SK-N-SH (cell line): ENCODE data around the gene TNNT3. TPM values are rescaled to one million over a fixed set of nuclear protein-coding genes. Genes with fewer than 3 reads are reported as not detected.

ENCODE experiments used
- CTCF ChIA-PET: fragments of 300-600, 350-600 bp; formaldehyde crosslinking; extraction: SDS; loops from one replicate; lab custom pipeline; 2021; lab: Yijun Ruan, JAX
- POLR2A ChIA-PET: fragments of 350-600 bp; sonication (Branson Sonifier 250); formaldehyde crosslinking; extraction: SDS; loops from one replicate; lab custom pipeline; 2020; ENCODE audit warnings: antibody characterized with exemption, inconsistent platforms; lab: Yijun Ruan, JAX
- DNase-seq: peaks from one replicate; pipeline ENCODE4 v3.0.0; 2012
- H2AFZ ChIP-seq: fragments of 200-600 bp; sonication (generic); 2 replicates; pipeline ENCODE4 v1.8.1; 2016; ENCODE audit warnings: antibody characterized with exemption, mild to moderate bottlenecking, low read depth
- H3F3A ChIP-seq: fragments of 200-600 bp; sonication (generic); replicated peaks from 2 replicates; pipeline ENCODE3; 2016; ENCODE audit warnings: antibody characterized with exemption, mild to moderate bottlenecking; ENCODE audit not compliant: insufficient read depth
- H3K27ac ChIP-seq, 2 experiments: fragments of 200-500 bp in 1 of 2; fragments of 200-600 bp in 1 of 2; sonication (Bioruptor generic) in 1 of 2; sonication (generic), shearing (Covaris generic) in 1 of 2; 2 replicates each; pipeline versions ENCODE4 v1.5.1 to v1.6.1; 2014 to 2016; ENCODE audit warnings: low read depth in 2 of 2, inconsistent platforms in 1 of 2, low read length in 1 of 2, mild to moderate bottlenecking in 1 of 2, mixed read lengths in 1 of 2
- H3K27me3 ChIP-seq: fragments of 200-600 bp; sonication (generic), shearing (Covaris generic); 2 replicates; pipeline ENCODE4 v1.6.1; 2016; ENCODE audit warnings: mixed run types; ENCODE audit not compliant: insufficient read depth
- H3K36me3 ChIP-seq, 2 experiments: fragments of 200-500 bp in 1 of 2; fragments of 200-600 bp in 1 of 2; sonication (Bioruptor generic) in 1 of 2; sonication (generic) in 1 of 2; replicated peaks in 1 of 2; 2 replicates each; pipeline versions ENCODE3 to v1.5.1; 2014 to 2016; ENCODE audit warnings: low read length in 1 of 2, mild to moderate bottlenecking in 1 of 2; ENCODE audit not compliant: insufficient read depth in 2 of 2, control insufficient read depth in 1 of 2
- H3K4me1 ChIP-seq, 2 experiments: fragments of 200-500 bp in 1 of 2; fragments of 200-600 bp in 1 of 2; sonication (Bioruptor generic) in 1 of 2; sonication (generic), shearing (Covaris generic) in 1 of 2; 2 replicates each; pipeline versions ENCODE4 v1.5.1 to v1.6.1; 2014 to 2016; ENCODE audit warnings: low read depth in 1 of 2, low read length in 1 of 2, mixed run types in 1 of 2; ENCODE audit not compliant: insufficient read depth in 2 of 2, control insufficient read depth in 1 of 2
- H3K4me2 ChIP-seq: fragments of 200-600 bp; sonication (generic), shearing (Covaris generic); 2 replicates; pipeline ENCODE4 v1.6.1; 2017; ENCODE audit warnings: mixed run types
- H3K4me3 ChIP-seq, 2 experiments: fragments of 200-500 bp in 1 of 2; fragments of 200-600 bp in 1 of 2; sonication (Bioruptor generic) in 1 of 2; sonication (generic), shearing (Covaris generic) in 1 of 2; 2 replicates each; pipeline versions ENCODE4 v1.5.1 to v1.8.1; 2014 to 2016; ENCODE audit warnings: low read depth in 2 of 2, inconsistent platforms in 1 of 2, low read length in 1 of 2, mild to moderate bottlenecking in 1 of 2, mixed read lengths in 1 of 2, moderate library complexity in 1 of 2
- H3K79me2 ChIP-seq: fragments of 200-600 bp; sonication (generic); 2 replicates; pipeline ENCODE4 v1.8.1; 2017; ENCODE audit warnings: mild to moderate bottlenecking; ENCODE audit not compliant: insufficient read depth
- H3K9ac ChIP-seq: fragments of 200-600 bp; sonication (generic); 2 replicates; pipeline ENCODE4 v1.6.1; 2017; ENCODE audit warnings: mixed run types
- H3K9me2 ChIP-seq: fragments of 200-600 bp; sonication (generic); 2 replicates; pipeline ENCODE4 v1.6.1; 2017; ENCODE audit warnings: mixed run types
- H3K9me3 ChIP-seq: fragments of 200-600 bp; sonication (generic); 2 replicates; pipeline ENCODE4 v1.6.1; 2017; ENCODE audit warnings: mixed run types, mild to moderate bottlenecking, moderate library complexity
- H4K20me1 ChIP-seq: fragments of 200-600 bp; sonication (generic); 2 replicates; pipeline ENCODE4 v1.6.1; 2017; ENCODE audit warnings: mild to moderate bottlenecking, mixed run types; ENCODE audit not compliant: insufficient read depth
- CHD2 ChIP-seq: fragments of 150-350 bp; IDR thresholded peaks from 2 replicates; pipeline ENCODE4 v1.6.1; 2018; ENCODE audit warnings: low read length; ENCODE audit not compliant: partially characterized antibody
- ELF1 ChIP-seq: IDR thresholded peaks from 2 replicates; pipeline ENCODE4 v1.4.0; 2012
- FOXM1 ChIP-seq: IDR thresholded peaks from 2 replicates; pipeline ENCODE4 v1.4.0; 2012; ENCODE audit warnings: low read depth, mild to moderate bottlenecking
- IRF3 ChIP-seq: fragments of 150-350 bp; IDR thresholded peaks from 2 replicates; pipeline ENCODE4 v1.6.1; 2016; ENCODE audit warnings: mild to moderate bottlenecking, low read depth, low read length
- MAX ChIP-seq: IDR thresholded peaks from 2 replicates; pipeline ENCODE4 v1.4.0; 2012; ENCODE audit warnings: low read depth
- MXI1 ChIP-seq: IDR thresholded peaks from 2 replicates; pipeline ENCODE4 v1.6.1; 2012; ENCODE audit warnings: mild to moderate bottlenecking, low read depth, low read length, improper control_type of control experiment
- NFIC ChIP-seq: IDR thresholded peaks from 2 replicates; pipeline ENCODE4 v1.4.0; 2012; ENCODE audit warnings: borderline replicate concordance
- PBX3 ChIP-seq: IDR thresholded peaks from 2 replicates; pipeline ENCODE4; 2012
- POLR2AphosphoS5 ChIP-seq: IDR thresholded peaks from 2 replicates; pipeline ENCODE4 v1.6.1; 2012; ENCODE audit warnings: low read depth, low read length
- RAD21 ChIP-seq: IDR thresholded peaks from 2 replicates; pipeline ENCODE4 v1.6.1; 2012; ENCODE audit warnings: mild to moderate bottlenecking, low read length
- RCOR1 ChIP-seq: fragments of 150-350 bp; IDR thresholded peaks from 2 replicates; pipeline ENCODE4 v1.6.1; 2017; ENCODE audit warnings: antibody characterized with exemption, low read length
- SIN3A ChIP-seq: IDR thresholded peaks from 2 replicates; pipeline ENCODE4 v1.6.1; 2012; ENCODE audit warnings: low read depth, mild to moderate bottlenecking, low read length, moderate library complexity, borderline replicate concordance
- SMC3 ChIP-seq: IDR thresholded peaks from 2 replicates; pipeline ENCODE4 v1.6.1; 2012; ENCODE audit warnings: low read depth, low read length, improper control_type of control experiment
- TAF1 ChIP-seq: IDR thresholded peaks from 2 replicates; pipeline ENCODE4 v1.6.1; 2012; ENCODE audit warnings: low read depth, mild to moderate bottlenecking, low read length, moderate library complexity, borderline replicate concordance
- USF1 ChIP-seq: IDR thresholded peaks from 2 replicates; pipeline ENCODE4 v1.4.0; 2012; ENCODE audit warnings: low read depth, borderline replicate concordance
- USF2 ChIP-seq: fragments of 150-350 bp; IDR thresholded peaks from 2 replicates; pipeline ENCODE4 v1.6.1; 2017; ENCODE audit warnings: antibody characterized with exemption, low read length, low read depth, borderline replicate concordance
- YY1 ChIP-seq: IDR thresholded peaks from 2 replicates; pipeline ENCODE4 v1.4.0; 2012; ENCODE audit warnings: low read depth, mild to moderate bottlenecking
- ZBTB33 ChIP-seq: IDR thresholded peaks from 2 replicates; pipeline ENCODE4 v1.4.0; 2012; ENCODE audit warnings: low read depth, borderline replicate concordance
- whole genome bisulfite sequencing: methylation state at CpG from one replicate; pipeline ENCODE4 v1.1.6; 2017; ENCODE audit warnings: low lambda C conversion rate; 5-methylcytosine and 5-hydroxymethylcytosine counted together
- polyA plus RNA-seq, 3 experiments: library from polyadenylated mRNA; depleted of rRNA; stranded (reverse); fragments of >200 nt; gene quantifications; 2 replicates each; pipeline ENCODE4 v1.2.3, GENCODE V29; 2012

Gene TNNT3
- polyA plus RNA-seq, 1 of the 3 experiments (the other 2 are of a cell fraction): not detected

GRCh38 chr11:1888811-1889210 is 30.7 kb upstream of the TNNT3 start (continued):
- TF ChIP-seq PBX3 (no peak), ZBTB33 (no peak), IRF3 (no peak), MAX (no peak), YY1 (no peak), TAF1 (no peak)

- H3K27me3 ChIP-seq: no peaks in the 10 kb centered on the region
- POLR2A ChIA-PET: no interaction called here
- no peak overlapping the region for H3K4me2 ChIP-seq
- H3K9ac ChIP-seq: no peak overlapping the region
- peak; percentile 29 for DNase-seq
- H3K4me1 ChIP-seq: peaks cover 0 to 6% of the 10 kb centered on the region in 2 experiments; a peak in 1 of 4 replicates
- H3K4me3 ChIP-seq: no peak overlapping the region
- H3K27ac ChIP-seq: no peak overlapping the region
- CTCF ChIA-PET: interaction anchor here (1.5 to 2.1 kb wide), 3 partner anchors 28 to 262 kb away, joined by 7 to 11 read pairs (median 9); no protein-coding TSS in a partner anchor
- no peaks in the 10 kb centered on the region for H3K9me2 ChIP-seq
- no peak overlapping the region for H2AFZ ChIP-seq
- no peaks in the 10 kb centered on the region for H3K9me3 ChIP-seq
- no peaks in the 10 kb centered on the region for H3K36me3 ChIP-seq
- TF ChIP-seq MXI1: no peak
- TF ChIP-seq USF1: no peak
- TF ChIP-seq ELF1: no peak
- TF ChIP-seq USF2: no peak
- no peak for TF ChIP-seq POLR2AphosphoS5
- no peak for TF ChIP-seq FOXM1
- no peak for TF ChIP-seq RCOR1
- TF ChIP-seq SIN3A: no peak
- TF ChIP-seq PBX3: no peak
- no peak for TF ChIP-seq SMC3
- no peak for TF ChIP-seq RAD21
- TF ChIP-seq NFIC: no peak
- no peak for TF ChIP-seq CHD2
- no peaks in the 10 kb centered on the region for H3K79me2 ChIP-seq
- H3F3A ChIP-seq: no peaks in the 10 kb centered on the region
- WGBS: 0% methylated on average over 1 of the region's 34 CpGs
- H4K20me1 ChIP-seq: no peaks in the 10 kb centered on the region
Observed at GRCh38 chr11:1889224-1889930, 30.1 kb upstream of the TNNT3 start.
